B cell (primary cell): Measurements from ENCODE around the gene IQGAP1. TPM values are rescaled to one million over a fixed set of nuclear protein-coding genes. Genes with fewer than 3 reads are reported as not detected.
A peak's percentile ranks its signal among the peaks of the same experiment; 100 is the strongest.

Experiments
- ATAC-seq: fragments of 200-7000 bp; cut with Tn5 transposase; one replicate; pipeline ENCODE4 v1.10.0; 2021; ENCODE audit warnings: low read depth, mild to moderate bottlenecking, moderate number of reproducible peaks, moderate library complexity
- CTCF ChIA-PET: fragments of 350-600 bp; sonication (Branson Sonifier 250); formaldehyde crosslinking; loops from one replicate; lab custom pipeline; 2021; ENCODE audit warnings: antibody characterized with exemption, inconsistent platforms; lab: Charles Lee
- POLR2A ChIA-PET: fragments of 350-600 bp; sonication (Branson Sonifier 250); formaldehyde crosslinking; loops from one replicate; lab custom pipeline; 2021; ENCODE audit warnings: antibody characterized with exemption; lab: Charles Lee
- DNase-seq: peaks from one replicate; pipeline ENCODE4 v3.0.0; 2013
- H2AFZ ChIP-seq: 2 replicates; pipeline ENCODE4 v1.6.1; 2012; ENCODE audit warnings: mild to moderate bottlenecking, low read depth, low read length; ENCODE audit not compliant: insufficient read depth, poor library complexity, severe bottlenecking
- H3K27ac ChIP-seq, 2 donors: 1 replicate in 1 of 2; 2 replicates in 1 of 2; pipeline ENCODE4 v1.5.1; 2012 to 2013; ENCODE audit warnings: low read length in 2 of 2, mild to moderate bottlenecking in 2 of 2, moderate library complexity in 1 of 2
- H3K27me3 ChIP-seq, 4 experiments: fragments of 200-600 bp in 1 of 4; sonication (generic) in 1 of 4; replicated peaks in 1 of 4; 1 replicate in 2 of 4; 2 replicates in 2 of 4; pipeline versions ENCODE4 v1.6.1 to v1.7.0; 2013 to 2016; ENCODE audit warnings: low read length in 3 of 4, mild to moderate bottlenecking in 2 of 4, mixed read lengths in 1 of 4, moderate library complexity in 1 of 4; ENCODE audit not compliant: insufficient read depth in 4 of 4, control insufficient read depth in 3 of 4; ENCODE audit errors: control extremely low read depth in 1 of 4
- H3K36me3 ChIP-seq, 2 experiments: replicated peaks in 1 of 2; 1 replicate in 1 of 2; 2 replicates in 1 of 2; pipeline versions ENCODE4 v1.6.1 to v1.7.1; 2013; ENCODE audit warnings: low read length in 1 of 2; ENCODE audit not compliant: insufficient read depth in 2 of 2, control insufficient read depth in 1 of 2; ENCODE audit errors: control extremely low read depth in 1 of 2, extremely low read depth in 1 of 2
- H3K4me1 ChIP-seq, 2 donors: fragments of 200-600 bp in 1 of 2; sonication (generic) in 1 of 2; 1 replicate in 1 of 2; 2 replicates in 1 of 2; pipeline versions ENCODE4 v1.5.1 to v1.6.1; 2013 to 2017; ENCODE audit warnings: low read length in 2 of 2; ENCODE audit not compliant: control insufficient read depth in 2 of 2, insufficient read depth in 2 of 2
- H3K4me2 ChIP-seq: replicated peaks from 2 replicates; pipeline ENCODE3; 2012; ENCODE audit warnings: mild to moderate bottlenecking, low read depth, low read length; ENCODE audit not compliant: poor library complexity, severe bottlenecking
- H3K4me3 ChIP-seq, 5 experiments: fragments of 200-600 bp in 1 of 5; sonication (generic) in 1 of 5; 1 replicate in 3 of 5; 2 replicates in 2 of 5; pipeline versions ENCODE4 v1.5.1 to v1.7.0; 2011 to 2016; ENCODE audit warnings: low read length in 4 of 5, mild to moderate bottlenecking in 4 of 5, low read depth in 2 of 5, control low read depth in 1 of 5, moderate library complexity in 1 of 5; ENCODE audit not compliant: insufficient read depth in 1 of 5; ENCODE audit errors: control extremely low read depth in 1 of 5, extremely low read depth in 1 of 5
- H3K79me2 ChIP-seq: fragments of 200-600 bp; sonication (generic); one replicate; pipeline ENCODE4 v1.6.0; 2016; ENCODE audit warnings: low read length; ENCODE audit not compliant: control insufficient read depth, insufficient read depth
- H3K9ac ChIP-seq: fragments of 200-600 bp; sonication (generic); 2 replicates; pipeline ENCODE4 v1.6.1; 2017; ENCODE audit warnings: mild to moderate bottlenecking, low read length, moderate library complexity
- H3K9me3 ChIP-seq, 3 donors: one replicate each; pipeline versions ENCODE4 v1.6.1 to v1.7.1; 2013; ENCODE audit warnings: low read length in 2 of 3; ENCODE audit not compliant: control insufficient read depth in 2 of 3, insufficient read depth in 1 of 3; ENCODE audit errors: control extremely low read depth in 1 of 3
- H4K20me1 ChIP-seq: 2 replicates; pipeline ENCODE4 v1.6.0; 2012; ENCODE audit warnings: mild to moderate bottlenecking, low read length; ENCODE audit not compliant: insufficient read depth, control insufficient read depth, poor library complexity, severe bottlenecking
- H3K27ac Mint-ChIP-seq: one replicate; pipeline ENCODE4 v1.8.0; 2021; ENCODE audit warnings: mixed read lengths
- H3K27me3 Mint-ChIP-seq: one replicate; pipeline ENCODE4 v1.8.0; 2021; ENCODE audit warnings: mixed read lengths
- H3K4me1 Mint-ChIP-seq: one replicate; pipeline ENCODE4 v1.8.0; 2021; ENCODE audit warnings: mixed read lengths
- H3K4me3 Mint-ChIP-seq: one replicate; pipeline ENCODE4 v1.8.0; 2021; ENCODE audit warnings: mixed read lengths
- H3K9me3 Mint-ChIP-seq: one replicate; pipeline ENCODE4 v1.8.0; 2022; ENCODE audit warnings: mixed read lengths; ENCODE audit not compliant: insufficient read depth
- EZH2 ChIP-seq: IDR thresholded peaks from 2 replicates; pipeline ENCODE4 v1.6.1; 2012; ENCODE audit warnings: borderline replicate concordance, low read depth, mild to moderate bottlenecking, moderate library complexity, low read length; ENCODE audit not compliant: insufficient read depth, poor library complexity, severe bottlenecking
- WGBS: methylation state at CpG from one replicate; pipeline ENCODE4 v1.1.5; 2013; ENCODE audit warnings: missing lambda C conversion rate; ENCODE audit not compliant: insufficient coverage; 5-methylcytosine and 5-hydroxymethylcytosine counted together
- intact Hi-C: fragments of 100-400 bp; cut with micrococcal nuclease; formaldehyde crosslinking; loops from one replicate; pipeline ENCODE4 v1.10.0; 2022
- polyA plus RNA-seq: library from polyadenylated mRNA; depleted of rRNA; stranded (reverse); fragments of >200 nt; gene quantifications from 2 replicates; pipeline ENCODE4 v1.2.3, GENCODE V29; 2012
- total RNA-seq, 2 donors: library from RNA; stranded (reverse); fragments of 120-200 nt in 1 of 2; gene quantifications; 1 replicate in 1 of 2; 2 replicates in 1 of 2; pipeline versions ENCODE4 v1.2.3 to v1.2.4, GENCODE V29; 2013 to 2022
- TF ChIP-seq, protein P1 (sequence below): fragments of 200-600 bp; IDR thresholded peaks from one replicate; pipeline ENCODE4 v1.8.0; 2022; ENCODE audit warnings: antibody characterized with exemption, mild to moderate bottlenecking

IQGAP1 gene
- total and polyA plus RNA-seq, 2 donors (not counting 1 experiment from before 2014, with no cell fraction given): 49.7 to 216 TPM

DNA sequence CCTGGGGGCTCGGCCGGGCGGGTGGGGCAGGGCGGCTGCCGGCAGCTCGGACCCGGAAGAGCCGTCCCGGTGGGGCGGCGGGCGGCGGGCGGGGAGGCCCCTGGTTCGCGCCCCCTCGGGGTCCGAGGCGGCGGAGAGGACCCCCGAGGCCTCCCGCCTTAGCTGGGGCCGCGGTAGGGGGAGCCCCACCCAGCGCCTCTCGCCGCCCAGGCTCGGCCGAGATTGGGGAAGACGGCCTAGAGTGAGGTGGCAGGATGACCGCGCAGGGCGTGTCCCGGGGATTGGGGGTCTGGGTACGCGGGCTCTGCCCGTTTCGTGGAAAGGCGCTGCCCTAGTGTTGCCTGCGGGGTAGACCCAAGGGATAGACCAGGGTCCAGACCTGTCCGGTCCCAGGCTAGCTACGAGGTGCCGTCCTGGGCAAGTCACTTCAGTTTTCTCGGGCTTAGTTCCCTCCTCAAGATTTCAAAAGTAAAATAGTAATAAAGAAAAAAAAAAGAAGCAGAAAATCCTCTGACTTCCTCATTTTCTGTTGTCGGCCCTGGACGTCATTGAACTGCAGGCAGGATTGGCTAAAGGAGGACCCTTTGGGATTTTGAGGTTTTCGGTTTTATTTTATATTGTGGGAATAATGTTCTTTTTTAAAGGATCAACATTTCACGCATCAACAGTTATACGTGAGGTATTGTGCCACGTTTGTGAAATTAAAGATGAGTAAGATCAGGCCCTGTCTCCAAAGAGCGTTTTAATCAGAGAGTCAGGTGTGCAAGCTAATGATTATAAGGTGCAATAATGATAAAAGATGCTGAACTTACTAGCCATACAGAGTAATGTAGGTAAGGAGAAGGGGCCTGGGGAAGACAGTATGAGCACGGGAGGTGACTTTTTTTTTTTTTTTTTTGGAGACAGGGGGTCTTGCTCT lies 679 bp downstream of the IQGAP1 start:
- intact Hi-C loops: loop anchor here (1.0 to 10.0 kb wide), 8 partner anchors 12 to 547 kb away; partner anchors contain the start of genes BLM, GDPGP1, UNC45A and ZNF774
- H3K9me3 ChIP-seq: no peaks in the 10 kb centered on the region
- H3K4me3 ChIP-seq: peak overlapping the region; percentile 72 to 93 (median 87)
- peaks cover 30% of the 10 kb centered on the region for H4K20me1 ChIP-seq
- peak overlapping the region; percentile 91 for H3K9ac ChIP-seq
- peak overlapping the region; percentile 94 for H3K4me2 ChIP-seq
- peak overlapping the region; percentile 99 for H3K27ac Mint-ChIP-seq
- no peaks in the 10 kb centered on the region for H3K27me3 Mint-ChIP-seq
- WGBS: under 1% methylated on average over 44 of the region's 52 CpGs
- peaks cover 26 to 29% of the 10 kb centered on the region in 2 donors for H3K4me1 ChIP-seq
- POLR2A ChIA-PET: interaction anchor here (0.6 to 1.9 kb wide), 14 partner anchors 8 to 604 kb away, joined by 3 to 7 read pairs (median 4); partner anchors contain the start of genes CIB1 and MAN2A2
- DNase-seq: peak; percentile 87
- peak overlapping the region; percentile 58 for H2AFZ ChIP-seq
- TF ChIP-seq, protein P1, sequence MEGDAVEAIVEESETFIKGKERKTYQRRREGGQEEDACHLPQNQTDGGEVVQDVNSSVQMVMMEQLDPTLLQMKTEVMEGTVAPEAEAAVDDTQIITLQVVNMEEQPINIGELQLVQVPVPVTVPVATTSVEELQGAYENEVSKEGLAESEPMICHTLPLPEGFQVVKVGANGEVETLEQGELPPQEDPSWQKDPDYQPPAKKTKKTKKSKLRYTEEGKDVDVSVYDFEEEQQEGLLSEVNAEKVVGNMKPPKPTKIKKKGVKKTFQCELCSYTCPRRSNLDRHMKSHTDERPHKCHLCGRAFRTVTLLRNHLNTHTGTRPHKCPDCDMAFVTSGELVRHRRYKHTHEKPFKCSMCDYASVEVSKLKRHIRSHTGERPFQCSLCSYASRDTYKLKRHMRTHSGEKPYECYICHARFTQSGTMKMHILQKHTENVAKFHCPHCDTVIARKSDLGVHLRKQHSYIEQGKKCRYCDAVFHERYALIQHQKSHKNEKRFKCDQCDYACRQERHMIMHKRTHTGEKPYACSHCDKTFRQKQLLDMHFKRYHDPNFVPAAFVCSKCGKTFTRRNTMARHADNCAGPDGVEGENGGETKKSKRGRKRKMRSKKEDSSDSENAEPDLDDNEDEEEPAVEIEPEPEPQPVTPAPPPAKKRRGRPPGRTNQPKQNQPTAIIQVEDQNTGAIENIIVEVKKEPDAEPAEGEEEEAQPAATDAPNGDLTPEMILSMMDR: no peak
- no peak for TF ChIP-seq EZH2
- peaks cover 0 to 13% of the 10 kb centered on the region in 2 experiments for H3K36me3 ChIP-seq
- peak overlapping the region; percentile 92 for H3K4me3 Mint-ChIP-seq
- no peaks in the 10 kb centered on the region for H3K27me3 ChIP-seq
- H3K4me1 Mint-ChIP-seq: peaks cover 44% of the 10 kb centered on the region
- CTCF ChIA-PET: interaction anchor here (0.6 to 2.2 kb wide), 11 partner anchors 11 to 546 kb away, joined by 3 to 8 read pairs (median 4); partner anchors contain the start of genes UNC45A and ZNF774
- H3K27ac ChIP-seq: peak overlapping the region; percentile 91 to 95
- peaks cover 55% of the 10 kb centered on the region for H3K79me2 ChIP-seq
- no peaks in the 10 kb centered on the region for H3K9me3 Mint-ChIP-seq
- peak; percentile 44 for ATAC-seq
